ENCODE data around the gene ALK.

DNA sequence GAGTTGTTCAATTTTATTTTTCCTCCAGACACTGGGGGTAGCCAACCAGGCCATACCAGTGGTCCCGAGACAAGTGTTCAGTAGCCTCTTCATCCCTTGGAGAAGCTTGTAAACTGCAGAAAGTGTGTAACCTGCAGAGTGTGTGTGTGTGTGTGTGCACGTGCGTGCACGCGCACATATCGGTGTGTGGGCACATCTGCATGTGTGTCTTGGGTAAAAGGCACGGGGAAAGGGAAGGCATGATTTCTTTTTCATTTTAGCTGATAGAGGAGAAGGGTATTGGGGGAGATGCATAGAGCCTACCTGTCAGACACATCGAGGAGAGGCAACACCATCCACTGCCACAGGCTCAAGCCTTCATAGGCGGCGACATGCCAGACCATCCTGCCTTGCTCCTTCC lies 624.8 kb downstream of the ALK start:
- TF ChIP-seq, protein P1, sequence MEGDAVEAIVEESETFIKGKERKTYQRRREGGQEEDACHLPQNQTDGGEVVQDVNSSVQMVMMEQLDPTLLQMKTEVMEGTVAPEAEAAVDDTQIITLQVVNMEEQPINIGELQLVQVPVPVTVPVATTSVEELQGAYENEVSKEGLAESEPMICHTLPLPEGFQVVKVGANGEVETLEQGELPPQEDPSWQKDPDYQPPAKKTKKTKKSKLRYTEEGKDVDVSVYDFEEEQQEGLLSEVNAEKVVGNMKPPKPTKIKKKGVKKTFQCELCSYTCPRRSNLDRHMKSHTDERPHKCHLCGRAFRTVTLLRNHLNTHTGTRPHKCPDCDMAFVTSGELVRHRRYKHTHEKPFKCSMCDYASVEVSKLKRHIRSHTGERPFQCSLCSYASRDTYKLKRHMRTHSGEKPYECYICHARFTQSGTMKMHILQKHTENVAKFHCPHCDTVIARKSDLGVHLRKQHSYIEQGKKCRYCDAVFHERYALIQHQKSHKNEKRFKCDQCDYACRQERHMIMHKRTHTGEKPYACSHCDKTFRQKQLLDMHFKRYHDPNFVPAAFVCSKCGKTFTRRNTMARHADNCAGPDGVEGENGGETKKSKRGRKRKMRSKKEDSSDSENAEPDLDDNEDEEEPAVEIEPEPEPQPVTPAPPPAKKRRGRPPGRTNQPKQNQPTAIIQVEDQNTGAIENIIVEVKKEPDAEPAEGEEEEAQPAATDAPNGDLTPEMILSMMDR (IDR thresholded peaks at IDR 0.05), result no peak
- no peak for TF ChIP-seq POLR2A (IDR thresholded peaks at IDR 0.05)
- TF ChIP-seq POLR2AphosphoS5 (IDR thresholded peaks at IDR 0.05), result no peak
- no peak for TF ChIP-seq EP300 (IDR thresholded peaks at IDR 0.05)

All from sigmoid colon (tissue), 4 donors.